Left ventricle myocardium inferior (tissue), 1 donor: ENCODE data around the gene SORCS2. TPM values are rescaled to one million over a fixed set of nuclear protein-coding genes. Genes with fewer than 3 reads are reported as not detected.

Experiments
- DNase-seq: peaks from one replicate; pipeline ENCODE4 v3.0.0-alpha.2; 2020
- H3K27ac ChIP-seq: fragments of 200-600 bp; replicated peaks from 2 replicates; pipeline ENCODE4 v1.8.0; 2021
- H3K27me3 ChIP-seq: fragments of 200-600 bp; 2 replicates; pipeline ENCODE4 v1.8.0; 2021; ENCODE audit warnings: low read depth
- H3K36me3 ChIP-seq: fragments of 200-600 bp; 2 replicates; pipeline ENCODE4 v1.8.0; 2021
- H3K4me1 ChIP-seq: fragments of 200-600 bp; 2 replicates; pipeline ENCODE4 v1.8.0; 2021
- H3K4me3 ChIP-seq: fragments of 200-600 bp; 2 replicates; pipeline ENCODE4 v1.8.0; 2021; ENCODE audit warnings: mild to moderate bottlenecking, moderate library complexity
- H3K9me3 ChIP-seq: fragments of 200-600 bp; replicated peaks from 2 replicates; pipeline ENCODE4 v1.8.0; 2021
- intact Hi-C: fragments of 100-400 bp; cut with micrococcal nuclease; formaldehyde crosslinking; loops from one replicate; pipeline ENCODE4 v1.11.0; 2022
- total RNA-seq: library from RNA; stranded (reverse); fragmentation: NEBNext Ultra II Directional; extraction: Animal tissue kit (Norgen Biotek cat#: 25700); gene quantifications from one replicate; pipeline ENCODE4 v1.2.1, GENCODE V29; 2021
- TF ChIP-seq, protein P1 (sequence below): fragments of 200-600 bp; IDR thresholded peaks from 2 replicates; pipeline ENCODE4 v1.8.0; 2021; ENCODE audit warnings: antibody characterized with exemption, mild to moderate bottlenecking, borderline replicate concordance
- donor health status: DM: no; HTN: yes; CAD: no; lungs with severe emphysema.

Gene SORCS2
- total RNA-seq, 1 donor from 2014 or later: 1.2 TPM

DNA sequence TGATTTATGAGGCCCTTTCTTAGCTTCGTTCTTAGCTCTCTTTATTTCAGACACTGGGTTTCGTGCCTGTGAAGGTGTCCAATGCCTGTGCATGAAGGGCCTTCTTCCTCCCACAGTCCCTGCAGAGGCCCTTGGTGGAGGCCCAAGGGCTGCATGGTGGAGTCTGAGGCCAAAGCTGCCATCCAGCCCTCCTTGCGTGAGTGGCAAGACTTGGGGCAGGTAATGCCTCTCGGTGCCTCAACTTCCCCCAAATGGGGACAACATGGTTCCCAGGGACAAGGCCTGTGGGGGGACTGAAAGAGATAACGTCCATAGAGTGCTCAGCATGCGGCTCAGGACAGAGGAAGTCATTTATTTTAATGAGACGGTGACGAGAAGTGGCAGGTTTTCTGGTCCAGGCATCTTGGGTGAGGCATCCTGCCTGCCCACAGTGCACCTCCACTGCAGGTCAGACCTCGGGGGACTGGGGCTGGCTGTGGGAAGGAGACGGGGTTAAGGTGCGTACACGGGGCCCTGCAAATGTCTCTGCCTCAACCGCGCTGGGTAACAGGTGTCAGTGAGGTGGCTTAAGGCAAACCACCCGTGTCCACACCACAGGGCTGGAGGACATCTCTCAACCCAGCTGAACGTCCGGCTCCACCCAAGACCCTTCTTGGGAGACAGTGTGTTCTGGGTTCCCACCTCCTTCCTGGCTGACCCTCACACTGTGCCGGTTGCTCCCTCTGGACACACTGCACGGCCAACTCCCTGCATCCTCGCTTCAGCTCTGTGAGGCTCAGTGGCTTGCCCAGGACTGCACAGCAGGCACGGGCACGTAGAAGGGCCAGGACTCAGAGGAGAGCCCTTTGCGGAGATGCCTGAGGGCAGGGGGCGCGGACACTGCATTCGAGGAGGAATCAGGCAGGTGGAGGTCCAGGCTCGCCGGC lies 191.9 kb downstream of the SORCS2 start:
- DNase-seq: no peak
- H3K27me3 ChIP-seq: peaks cover 6% of the 10 kb centered on the region
- no peaks in the 10 kb centered on the region for H3K36me3 ChIP-seq
- H3K27ac ChIP-seq: no peak overlapping the region
- H3K4me1 ChIP-seq: peaks cover 8% of the 10 kb centered on the region
- no peaks in the 10 kb centered on the region for H3K9me3 ChIP-seq
- intact Hi-C loops: no loop called here
- no peak overlapping the region for H3K4me3 ChIP-seq
- TF ChIP-seq, protein P1, sequence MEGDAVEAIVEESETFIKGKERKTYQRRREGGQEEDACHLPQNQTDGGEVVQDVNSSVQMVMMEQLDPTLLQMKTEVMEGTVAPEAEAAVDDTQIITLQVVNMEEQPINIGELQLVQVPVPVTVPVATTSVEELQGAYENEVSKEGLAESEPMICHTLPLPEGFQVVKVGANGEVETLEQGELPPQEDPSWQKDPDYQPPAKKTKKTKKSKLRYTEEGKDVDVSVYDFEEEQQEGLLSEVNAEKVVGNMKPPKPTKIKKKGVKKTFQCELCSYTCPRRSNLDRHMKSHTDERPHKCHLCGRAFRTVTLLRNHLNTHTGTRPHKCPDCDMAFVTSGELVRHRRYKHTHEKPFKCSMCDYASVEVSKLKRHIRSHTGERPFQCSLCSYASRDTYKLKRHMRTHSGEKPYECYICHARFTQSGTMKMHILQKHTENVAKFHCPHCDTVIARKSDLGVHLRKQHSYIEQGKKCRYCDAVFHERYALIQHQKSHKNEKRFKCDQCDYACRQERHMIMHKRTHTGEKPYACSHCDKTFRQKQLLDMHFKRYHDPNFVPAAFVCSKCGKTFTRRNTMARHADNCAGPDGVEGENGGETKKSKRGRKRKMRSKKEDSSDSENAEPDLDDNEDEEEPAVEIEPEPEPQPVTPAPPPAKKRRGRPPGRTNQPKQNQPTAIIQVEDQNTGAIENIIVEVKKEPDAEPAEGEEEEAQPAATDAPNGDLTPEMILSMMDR: no peak

DNA sequence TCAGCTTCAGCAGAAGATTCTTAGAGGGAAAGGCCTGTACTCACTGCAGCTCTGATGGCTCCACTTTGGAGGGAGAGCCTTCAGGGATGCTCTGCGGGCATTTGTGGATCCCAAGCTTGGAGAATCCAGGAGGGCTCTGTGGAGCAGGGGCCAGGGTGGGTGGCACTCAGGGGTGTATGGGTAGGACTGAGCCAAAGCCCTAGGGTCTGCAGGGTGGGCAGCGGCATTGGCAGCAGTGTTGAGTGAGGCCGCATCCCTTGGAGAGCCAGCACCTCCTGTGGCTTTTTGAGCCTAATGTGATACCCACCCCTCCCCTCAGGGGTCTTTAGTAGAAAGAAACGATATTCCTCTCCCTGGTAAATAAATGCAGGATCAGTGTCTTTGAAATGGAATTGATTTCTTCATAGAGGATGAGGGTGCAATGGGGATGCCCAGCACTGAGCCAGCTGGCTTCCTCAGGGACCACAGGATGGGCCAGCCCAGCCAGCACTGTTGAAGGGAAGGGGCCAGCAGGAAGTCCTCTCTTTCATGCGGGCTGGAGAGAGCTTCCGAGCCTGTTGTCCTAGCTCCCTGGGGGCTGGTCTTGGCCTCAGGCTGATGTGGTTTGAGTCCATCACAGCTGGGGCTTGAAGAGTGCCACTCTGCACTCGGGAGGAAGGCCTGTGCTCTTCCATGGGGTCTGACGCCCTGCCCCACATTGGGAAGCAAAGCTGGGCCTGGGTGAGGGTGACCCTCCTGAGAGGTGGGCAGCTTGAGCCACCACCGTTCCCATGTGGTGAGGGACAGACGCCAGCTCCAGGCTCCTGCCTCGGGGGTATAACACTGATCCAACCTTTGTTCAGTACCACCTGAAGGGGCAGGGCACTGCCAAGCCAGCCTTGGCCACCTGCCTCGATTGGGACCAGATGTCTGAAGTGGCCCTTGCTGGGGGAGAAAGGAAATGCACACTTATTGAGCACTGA lies 192.9 kb downstream of the SORCS2 start:
- DNase-seq: no peak
- Histone ChIP-seq H3K27ac (no peak overlapping the region), H3K4me3 (no peak overlapping the region), H3K9me3 (no peaks in the 10 kb centered on the region), H3K4me1 (peaks cover 8% of the 10 kb centered on the region), H3K36me3 (no peaks in the 10 kb centered on the region), H3K27me3 (peaks cover under 1% of the 10 kb centered on the region)
- intact Hi-C loops: no loop called here
- TF ChIP-seq, protein P1: no peak

DNA sequence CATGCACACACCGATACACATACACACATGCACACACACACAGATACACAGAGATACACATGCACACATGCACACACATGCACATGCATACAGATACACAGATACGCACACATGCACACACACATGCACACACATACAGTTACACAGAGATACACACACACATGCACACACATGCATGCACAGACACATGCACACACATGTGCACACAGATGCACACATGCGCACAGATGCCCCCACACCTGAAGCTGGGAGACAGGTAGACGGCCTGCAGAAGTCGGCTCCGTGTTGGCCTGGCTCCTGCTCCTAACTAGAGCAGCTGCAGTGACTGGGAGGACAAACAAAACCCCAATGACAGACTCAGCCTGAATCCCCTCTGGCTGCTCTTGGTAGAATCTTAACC lies 195.6 kb downstream of the SORCS2 start:
- H3K9me3 ChIP-seq: no peaks in the 10 kb centered on the region
- no peak overlapping the region for H3K4me3 ChIP-seq
- H3K27me3 ChIP-seq: peaks cover 23% of the 10 kb centered on the region
- intact Hi-C loops: no loop called here
- no peak overlapping the region for H3K27ac ChIP-seq
- H3K36me3 ChIP-seq: no peaks in the 10 kb centered on the region
- DNase-seq: no peak
- TF ChIP-seq, protein P1: no peak
- no peaks in the 10 kb centered on the region for H3K4me1 ChIP-seq

DNA sequence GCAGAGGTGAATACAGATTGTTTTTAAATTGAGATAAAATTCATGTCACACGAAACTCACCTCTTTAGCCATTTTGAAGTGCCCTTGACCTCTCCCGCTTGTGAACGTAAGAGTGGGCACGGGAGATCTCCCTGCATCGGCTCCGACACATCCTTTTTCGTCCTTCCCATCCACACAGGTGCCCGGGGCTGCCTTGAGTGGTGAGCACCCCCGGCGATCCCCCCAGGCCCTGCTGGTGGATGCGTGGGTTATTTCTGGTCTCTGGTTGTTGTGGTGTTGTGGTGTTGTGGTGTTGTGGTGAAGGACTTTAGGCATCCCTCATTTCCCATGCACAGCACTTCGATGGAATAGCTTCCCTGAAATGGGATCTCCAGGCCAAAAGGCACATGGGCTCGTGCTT lies 196.3 kb downstream of the SORCS2 start:
- Histone ChIP-seq H3K27me3 (peaks cover 30% of the 10 kb centered on the region), H3K9me3 (no peaks in the 10 kb centered on the region), H3K4me3 (no peak overlapping the region), H3K27ac (no peak overlapping the region), H3K36me3 (no peaks in the 10 kb centered on the region), H3K4me1 (no peaks in the 10 kb centered on the region)
- no peak for DNase-seq
- TF ChIP-seq, protein P1: no peak
- intact Hi-C loops: no loop called here

DNA sequence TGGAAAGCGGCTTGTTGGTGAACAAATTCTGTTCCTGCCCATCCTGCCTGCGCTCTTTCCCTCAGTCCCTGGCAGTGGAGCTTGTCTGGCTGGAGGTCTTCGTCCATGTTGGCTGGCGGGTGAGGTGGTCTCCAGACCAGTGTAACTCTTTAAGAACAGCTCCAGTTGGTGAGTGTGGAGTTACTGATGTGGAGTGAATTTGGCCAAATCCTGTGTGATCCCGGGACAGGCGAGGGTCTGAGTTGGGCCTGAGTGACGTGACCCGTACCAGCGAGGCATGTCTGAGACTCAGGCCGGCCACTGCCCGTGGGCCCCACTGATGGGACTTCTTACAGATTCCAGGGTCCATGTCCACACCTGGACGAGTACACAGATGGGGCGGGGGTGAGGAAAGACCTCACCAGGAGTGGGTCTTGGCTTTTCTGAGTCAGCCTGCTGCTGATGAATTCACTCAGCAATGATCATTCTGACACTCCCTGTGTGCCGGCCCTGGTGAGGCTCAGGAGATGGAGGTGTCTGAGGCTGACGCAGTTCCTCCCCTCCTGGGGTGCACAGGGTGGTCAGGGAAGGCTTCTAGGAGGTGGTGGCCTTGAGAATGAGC lies 196.9 kb downstream of the SORCS2 start:
- Histone ChIP-seq H3K27me3 (peaks cover 31% of the 10 kb centered on the region), H3K36me3 (no peaks in the 10 kb centered on the region), H3K27ac (no peak overlapping the region), H3K9me3 (no peaks in the 10 kb centered on the region), H3K4me3 (no peak overlapping the region), H3K4me1 (no peaks in the 10 kb centered on the region)
- intact Hi-C loops: no loop called here
- TF ChIP-seq, protein P1: no peak
- DNase-seq: no peak
